Mucosa of descending colon (tissue), 3 donors: Measurements from ENCODE around the gene SNRPA. TPM values are rescaled to one million over a fixed set of nuclear protein-coding genes. Genes with fewer than 3 reads are reported as not detected.
A peak's percentile ranks its signal among the peaks of the same experiment; 100 is the strongest.

Experiments used
- ATAC-seq: fragments of 200-7000 bp; cut with Tn5 transposase; one replicate; pipeline ENCODE4 v1.9.1; 2020; ENCODE audit warnings: mild to moderate bottlenecking, moderate library complexity
- DNase-seq, 3 donors: peaks; one replicate each; pipeline ENCODE4 v3.0.0-alpha.2; 2020
- H3K36me3 ChIP-seq: fragments of 200-600 bp; one replicate; pipeline ENCODE4 v1.8.0; 2021; ENCODE audit warnings: low read depth, mild to moderate bottlenecking
- H3K4me1 ChIP-seq: fragments of 200-600 bp; one replicate; pipeline ENCODE4 v1.8.0; 2021; ENCODE audit warnings: low read depth, mild to moderate bottlenecking
- H3K4me3 ChIP-seq: fragments of 200-600 bp; one replicate; pipeline ENCODE4 v1.8.0; 2021; ENCODE audit warnings: mild to moderate bottlenecking
- H3K9me3 ChIP-seq: fragments of 200-600 bp; one replicate; pipeline ENCODE4 v1.8.0; 2021; ENCODE audit warnings: mild to moderate bottlenecking
- intact Hi-C, 2 donors: fragments of 100-400 bp; cut with DNase I in 1 of 2; cut with micrococcal nuclease in 1 of 2; formaldehyde crosslinking; loops; one replicate each; pipeline versions ENCODE4 v1.11.0 to v1.11.1; 2022; cut with DNase I, micrococcal nuclease
- total RNA-seq, 3 donors: library from RNA; stranded (reverse); fragmentation: NEBNext Ultra II Directional in 2 of 3; extraction: Animal tissue kit (Norgen Biotek cat#: 25700) in 2 of 3; gene quantifications; one replicate each; pipeline versions ENCODE4 v1.2.1 to v1.2.4, GENCODE V29; 2021 to 2023
- TF ChIP-seq, protein P1 (sequence below): fragments of 200-600 bp; IDR thresholded peaks from one replicate; pipeline ENCODE4 v1.8.0; 2022; ENCODE audit warnings: antibody characterized with exemption, mild to moderate bottlenecking
- donor health status: DM: no; HTN: no; CAD: no; lungs with moderate emphysema.
- donor health status: DM: no; HTN: no; CAD: no.
- donor health status: DM: no; HTN: yes; CAD: no.

SNRPA gene
- total RNA-seq, 3 donors from 2014 or later: 54.0 to 81.7 (median 59.9) TPM

- H3K4me3 ChIP-seq: no peak overlapping the region
- H3K36me3 ChIP-seq: peaks cover 5% of the 10 kb centered on the region
- no peak for DNase-seq
- intact Hi-C loops: no loop called here
- TF ChIP-seq, protein P1, sequence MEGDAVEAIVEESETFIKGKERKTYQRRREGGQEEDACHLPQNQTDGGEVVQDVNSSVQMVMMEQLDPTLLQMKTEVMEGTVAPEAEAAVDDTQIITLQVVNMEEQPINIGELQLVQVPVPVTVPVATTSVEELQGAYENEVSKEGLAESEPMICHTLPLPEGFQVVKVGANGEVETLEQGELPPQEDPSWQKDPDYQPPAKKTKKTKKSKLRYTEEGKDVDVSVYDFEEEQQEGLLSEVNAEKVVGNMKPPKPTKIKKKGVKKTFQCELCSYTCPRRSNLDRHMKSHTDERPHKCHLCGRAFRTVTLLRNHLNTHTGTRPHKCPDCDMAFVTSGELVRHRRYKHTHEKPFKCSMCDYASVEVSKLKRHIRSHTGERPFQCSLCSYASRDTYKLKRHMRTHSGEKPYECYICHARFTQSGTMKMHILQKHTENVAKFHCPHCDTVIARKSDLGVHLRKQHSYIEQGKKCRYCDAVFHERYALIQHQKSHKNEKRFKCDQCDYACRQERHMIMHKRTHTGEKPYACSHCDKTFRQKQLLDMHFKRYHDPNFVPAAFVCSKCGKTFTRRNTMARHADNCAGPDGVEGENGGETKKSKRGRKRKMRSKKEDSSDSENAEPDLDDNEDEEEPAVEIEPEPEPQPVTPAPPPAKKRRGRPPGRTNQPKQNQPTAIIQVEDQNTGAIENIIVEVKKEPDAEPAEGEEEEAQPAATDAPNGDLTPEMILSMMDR: no peak
- no peaks in the 10 kb centered on the region for H3K9me3 ChIP-seq
- peak; percentile 50 for ATAC-seq
- H3K4me1 ChIP-seq: peaks cover 5% of the 10 kb centered on the region
Measured at GRCh38 chr19:40735013-40735771, 15.8 kb upstream of the SNRPA start.

GRCh38 chr19:40736661-40737060 lies 14.3 kb upstream of the SNRPA start:
- TF ChIP-seq, protein P1: no peak
- peaks cover 5% of the 10 kb centered on the region for H3K36me3 ChIP-seq
- H3K4me3 ChIP-seq: no peak overlapping the region
- ATAC-seq (no peak), DNase-seq (peak in 1 of 3 donors; percentile 41)
- intact Hi-C loops: no loop called here
- H3K4me1 ChIP-seq: peaks cover 5% of the 10 kb centered on the region
- no peaks in the 10 kb centered on the region for H3K9me3 ChIP-seq

DNA sequence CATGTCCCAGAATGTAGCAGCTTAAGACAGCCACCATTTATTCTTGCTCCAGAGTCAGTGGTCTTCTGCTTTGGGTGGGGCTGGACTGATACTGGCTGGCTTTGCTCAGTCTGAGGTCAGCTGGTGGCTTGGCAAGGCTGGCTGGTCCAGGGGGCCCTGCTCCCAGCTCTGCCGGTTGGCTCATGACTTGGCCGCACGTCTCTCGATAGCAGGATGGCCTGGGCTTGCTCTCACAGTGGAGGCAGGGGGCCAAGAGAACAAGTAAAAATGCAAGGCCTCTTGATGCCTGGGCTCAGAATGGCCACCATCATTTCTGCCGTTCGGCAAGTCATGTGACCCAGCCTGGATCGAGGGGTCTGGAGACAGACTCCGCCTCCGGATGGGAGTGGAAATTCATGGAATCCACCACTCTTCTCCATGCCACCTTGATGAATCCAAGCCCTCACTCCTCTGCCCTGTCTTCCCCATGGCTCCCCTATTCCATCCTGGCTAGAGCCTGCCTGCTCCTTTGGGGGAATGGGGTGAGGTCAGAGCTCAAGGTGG lies 13.8 kb upstream of the SNRPA start:
- Histone ChIP-seq H3K9me3 (no peaks in the 10 kb centered on the region), H3K36me3 (peaks cover 5% of the 10 kb centered on the region), H3K4me3 (no peak overlapping the region), H3K4me1 (peaks cover 5% of the 10 kb centered on the region)
- intact Hi-C loops: no loop called here
- TF ChIP-seq, protein P1: no peak
- DNase-seq (no peak), ATAC-seq (no peak)

- intact Hi-C loops: no loop called here
- DNase-seq: no peak
- no peak overlapping the region for H3K4me3 ChIP-seq
- H3K36me3 ChIP-seq: no peaks in the 10 kb centered on the region
- ATAC-seq: no peak
- peaks cover 5% of the 10 kb centered on the region for H3K4me1 ChIP-seq
- TF ChIP-seq, protein P1: no peak
- H3K9me3 ChIP-seq: no peaks in the 10 kb centered on the region
Measured at GRCh38 chr19:40739030-40739839, 11.8 kb upstream of the SNRPA start.

- H3K36me3 ChIP-seq: no peaks in the 10 kb centered on the region
- ATAC-seq (no peak), DNase-seq (no peak)
- H3K4me1 ChIP-seq: peaks cover 5% of the 10 kb centered on the region
- intact Hi-C loops: no loop called here
- no peak overlapping the region for H3K4me3 ChIP-seq
- TF ChIP-seq, protein P1: no peak
- no peaks in the 10 kb centered on the region for H3K9me3 ChIP-seq
Measured at GRCh38 chr19:40739871-40740703, 10.9 kb upstream of the SNRPA start.
